ENCODE results near the gene ZNF287.
A peak's percentile ranks its signal among the peaks of the same experiment; 100 is the strongest.
"Not testable (repeated sequence)": the region's sequence is repeated elsewhere in the genome, so short reads cannot be mapped to it uniquely, and the experiment has no call there.

ZNF287 gene

GRCh38 chr17:16568541-16569357, at the start of gene ZNF287:
Gene ZNF287 (minus strand): TSS chr17:16569204. CDS start chr17:16567731, 1,473 bp downstream.
- peak; percentile 76 for DNase-seq

- DNase-seq: no peak
These were observed 48.6 kb upstream of the ZNF287 start for GRCh38 chr17:16617481-16618060.

- DNase-seq: no peak
These were observed 30.5 kb upstream of the ZNF287 start for GRCh38 chr17:16599537-16599936.

GRCh38 chr17:16593356-16594102, 24.5 kb upstream of the ZNF287 start:
- no peak for DNase-seq

GRCh38 chr17:16589097-16589969, 20.3 kb upstream of the ZNF287 start:
- DNase-seq: peak; percentile 74

- DNase-seq: no peak
These were observed 16.8 kb upstream of the ZNF287 start for GRCh38 chr17:16585796-16586195.

- DNase-seq: no peak
These were observed 15.4 kb upstream of the ZNF287 start for GRCh38 chr17:16584273-16584995.

GRCh38 chr17:16583781-16584180, 14.8 kb upstream of the ZNF287 start:
- no peak for DNase-seq

GRCh38 chr17:16573466-16573865, 4.5 kb upstream of the ZNF287 start:
- DNase-seq: no peak

- no peak for DNase-seq
These were observed 331 bp upstream of the ZNF287 start for GRCh38 chr17:16569358-16569712.

- DNase-seq: no peak
These were observed 16.4 kb downstream of the ZNF287 start for GRCh38 chr17:16552637-16553045.

- no peak for DNase-seq
These were observed 16.9 kb downstream of the ZNF287 start for GRCh38 chr17:16551878-16552636.

GRCh38 chr17:16537130-16537458, 31.9 kb downstream of the ZNF287 start:
- no peak for DNase-seq

- DNase-seq: no peak
These were observed 34.8 kb downstream of the ZNF287 start for GRCh38 chr17:16534236-16534635.

- DNase-seq: no peak
These were observed 39.1 kb downstream of the ZNF287 start for GRCh38 chr17:16529906-16530305.

- no peak for DNase-seq
These were observed 41.7 kb downstream of the ZNF287 start for GRCh38 chr17:16527298-16527697.

- not testable (repeated sequence) for DNase-seq
These were observed 43.4 kb downstream of the ZNF287 start for GRCh38 chr17:16525556-16525955.

- DNase-seq: peak; percentile 84
These were observed 47.8 kb downstream of the ZNF287 start for GRCh38 chr17:16521070-16521727.

GRCh38 chr17:16519021-16519420, 50.0 kb downstream of the ZNF287 start:
- no peak for DNase-seq

- no peak for DNase-seq
These were observed 51.5 kb downstream of the ZNF287 start for GRCh38 chr17:16517477-16517876.

GRCh38 chr17:16516594-16517051, 52.4 kb downstream of the ZNF287 start:
- DNase-seq: peak; percentile 48
